ENCODE measurements around the gene ZNF587.
"Not testable (repeated sequence)": the region's sequence is repeated elsewhere in the genome, so short reads cannot be mapped to it uniquely, and the experiment has no call there.

Gene ZNF587

GRCh38 chr19:57888107-57888559, 38.5 kb downstream of the ZNF587 start:
- DNase-seq: no peak

- DNase-seq: no peak
Measured at GRCh38 chr19:57888560-57889231, 39.0 kb downstream of the ZNF587 start, which contains the start of gene ZNF814. TSS of gene ZNF814 (minus strand) at chr19:57889037. CDS start at chr19:57888802, 235 bp downstream.

GRCh38 chr19:57890706-57891105, 41.0 kb downstream of the ZNF587 start:
- not testable (repeated sequence) for DNase-seq

GRCh38 chr19:57900311-57900710, 50.7 kb downstream of the ZNF587 start:
- DNase-seq: no peak

- no peak for DNase-seq
Measured at GRCh38 chr19:57903618-57904184, 54.0 kb downstream of the ZNF587 start.

DNA sequence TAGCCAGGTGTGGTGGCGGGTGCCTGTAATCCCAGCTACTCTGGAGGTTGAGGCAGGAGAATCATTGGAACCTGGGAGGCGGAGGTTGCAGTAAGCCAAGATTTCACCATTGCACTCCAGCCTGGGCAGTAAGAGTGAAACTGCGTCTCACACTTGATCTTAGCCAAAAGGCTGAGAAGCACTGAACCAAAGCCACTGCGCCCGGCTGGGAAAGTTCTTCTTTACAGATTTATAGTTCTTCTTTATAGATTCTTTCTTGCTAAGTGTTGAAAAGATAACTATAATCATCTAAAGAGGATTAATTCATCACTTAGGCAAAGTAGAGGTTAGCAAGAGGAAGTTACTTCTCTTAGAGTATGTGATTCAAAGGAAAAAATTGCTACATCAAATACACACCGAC, 55.6 kb downstream of the ZNF587 start:
- no peak for DNase-seq

DNA sequence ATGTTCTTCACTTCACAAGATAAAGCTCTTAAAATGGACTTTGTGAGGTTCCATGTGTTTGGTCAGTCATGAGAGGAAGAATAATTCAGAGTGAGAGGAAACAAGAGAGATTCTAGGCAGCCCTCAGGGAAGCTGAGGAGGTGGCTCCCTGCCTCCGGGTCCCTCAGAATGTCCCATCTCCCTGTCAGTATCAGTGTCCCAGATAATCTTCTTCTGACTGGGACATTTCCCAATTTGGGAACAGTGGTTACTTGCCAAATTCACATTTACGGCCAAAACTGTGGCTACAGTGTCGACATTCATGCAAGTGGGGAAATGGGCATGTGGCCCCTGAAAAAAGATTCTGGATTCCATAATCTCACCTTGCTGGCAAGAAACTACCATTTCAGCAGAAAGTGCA, 57.7 kb downstream of the ZNF587 start:
- no peak for DNase-seq

GRCh38 chr19:57914531-57914930, 64.9 kb downstream of the ZNF587 start:
- no peak for DNase-seq
